Measurements from ENCODE around the gene MAVS.

GRCh38 chr20:3813848-3814581, 32.6 kb upstream of the MAVS start:
- TF ChIP-seq ZNF12 (CRISPR knock-in tag; IDR thresholded peaks at IDR 0.05) (no peak), ZKSCAN1 (IDR thresholded peaks at IDR 0.05; ENCODE audit: low read depth, low read length) (no peak)
